GM19372 (cell line): ENCODE measurements around the gene PCBP4.

Experiments used
- ATAC-seq: cut with Tn5 transposase; IDR thresholded peaks from one replicate; pipeline ENCODE4 v1.9.1; 2021; ENCODE audit warnings: mild to moderate bottlenecking, low read depth, moderate library complexity; ENCODE audit not compliant: unreplicated experiment

The PCBP4 gene

DNA sequence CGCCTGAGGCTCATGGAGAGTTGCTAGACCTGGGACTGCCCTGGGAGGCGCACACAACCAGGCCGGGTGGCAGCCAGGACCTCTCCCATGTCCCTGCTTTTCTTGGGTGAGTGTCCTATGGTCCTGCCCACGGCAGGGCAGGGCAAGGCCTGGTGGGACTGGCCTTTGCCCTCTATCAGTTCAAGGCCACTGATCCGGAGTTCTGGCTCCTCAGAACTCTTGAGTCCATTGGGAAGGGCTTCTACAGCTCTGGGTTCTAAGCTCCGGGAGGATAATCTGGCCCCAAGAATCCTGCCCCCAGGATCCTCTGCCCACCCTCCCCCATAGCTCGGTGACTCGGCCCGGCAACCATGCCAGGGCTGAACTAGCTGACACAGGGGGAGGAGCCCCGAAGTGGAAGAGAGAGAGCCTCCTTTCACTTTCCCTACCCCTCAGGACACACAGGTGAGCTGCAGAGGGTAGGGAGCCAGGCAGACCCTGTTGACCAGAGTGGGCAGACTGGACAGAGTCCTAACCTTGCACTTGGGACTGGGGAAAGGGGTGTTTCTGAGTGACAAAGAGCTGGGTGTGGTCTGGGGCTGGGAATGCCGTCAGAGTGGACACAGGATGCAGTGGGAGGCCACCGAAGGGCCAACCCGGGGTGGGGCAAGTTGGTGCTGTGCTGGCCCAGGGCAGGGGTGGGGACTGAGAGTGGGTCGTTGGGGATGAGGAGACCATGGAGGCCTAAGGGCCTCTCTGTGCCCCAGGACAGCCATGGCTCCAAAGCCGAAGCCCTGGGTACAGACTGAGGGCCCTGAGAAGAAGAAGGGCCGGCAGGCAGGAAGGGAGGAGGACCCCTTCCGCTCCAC is 24.4 kb downstream of the PCBP4 start:
- peak; percentile 19 for ATAC-seq

DNA sequence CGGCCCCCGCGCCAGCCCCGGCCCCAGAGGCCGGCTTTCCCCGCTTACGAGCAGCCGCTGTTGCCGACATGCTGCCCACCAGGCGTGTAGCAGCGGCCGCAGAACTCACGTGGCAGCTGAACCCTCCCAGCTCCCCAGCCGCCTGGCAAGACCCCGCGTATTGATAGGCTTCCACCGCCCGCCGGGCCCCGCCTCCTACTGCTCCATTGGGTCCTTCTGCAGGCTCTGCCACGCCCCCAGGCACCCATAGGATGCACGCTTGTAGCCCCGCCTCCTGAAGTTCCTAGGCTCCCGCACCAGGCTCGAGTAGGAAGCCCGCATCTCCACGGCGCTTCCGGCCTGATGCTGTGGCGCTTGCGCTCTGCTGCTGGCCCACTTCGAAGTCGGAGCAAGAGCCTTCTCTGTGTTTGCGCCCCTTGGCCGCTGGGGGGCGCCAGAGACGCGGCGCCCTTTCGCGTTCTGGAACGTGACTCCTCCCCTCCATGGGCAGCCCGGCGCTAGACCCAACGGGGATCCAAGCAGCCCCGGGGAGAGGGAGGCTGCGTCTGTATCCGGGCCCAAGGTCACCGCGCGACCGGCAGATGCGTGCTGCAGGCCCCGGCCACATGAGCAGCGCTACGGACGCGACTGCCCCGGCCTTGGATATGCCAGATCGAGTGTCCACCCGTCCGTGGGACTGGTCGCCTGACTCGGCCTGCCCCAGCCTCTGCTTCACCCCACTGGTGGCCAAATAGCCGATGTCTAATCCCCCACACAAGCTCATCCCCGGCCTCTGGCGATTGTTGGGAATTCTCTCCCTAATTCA is 25.3 kb downstream of the PCBP4 start, which contains the start of the genes PARP3 and RRP9:
Gene PARP3, plus strand, starts transcription at position 566 of the 805 bp plus-strand sequence. CDS start 993 bp downstream, outside the sequence.
Gene RRP9, minus strand, starts transcription at position 107 of the 805 bp plus-strand sequence. Its CDS starts 37 bp downstream, at position 70.
- ATAC-seq: peak; percentile 90

DNA sequence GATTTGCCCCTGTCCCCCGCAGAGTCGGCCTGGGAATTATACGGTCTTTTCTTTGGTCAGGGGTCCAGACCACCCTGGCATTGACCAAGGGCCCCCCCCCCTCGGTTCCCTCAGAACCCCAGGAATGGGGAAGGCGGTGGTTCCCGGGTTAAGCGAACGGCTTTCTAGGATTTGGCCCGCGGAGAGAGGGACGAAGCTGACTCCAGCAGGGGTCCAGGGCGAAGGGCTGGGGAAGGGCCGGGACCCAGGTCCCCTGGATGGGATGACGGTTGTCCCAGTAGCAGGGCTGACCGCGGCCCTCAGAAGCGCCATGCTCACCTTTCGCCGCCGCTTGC is 25.8 kb downstream of the PCBP4 start:
- ATAC-seq: no peak

DNA sequence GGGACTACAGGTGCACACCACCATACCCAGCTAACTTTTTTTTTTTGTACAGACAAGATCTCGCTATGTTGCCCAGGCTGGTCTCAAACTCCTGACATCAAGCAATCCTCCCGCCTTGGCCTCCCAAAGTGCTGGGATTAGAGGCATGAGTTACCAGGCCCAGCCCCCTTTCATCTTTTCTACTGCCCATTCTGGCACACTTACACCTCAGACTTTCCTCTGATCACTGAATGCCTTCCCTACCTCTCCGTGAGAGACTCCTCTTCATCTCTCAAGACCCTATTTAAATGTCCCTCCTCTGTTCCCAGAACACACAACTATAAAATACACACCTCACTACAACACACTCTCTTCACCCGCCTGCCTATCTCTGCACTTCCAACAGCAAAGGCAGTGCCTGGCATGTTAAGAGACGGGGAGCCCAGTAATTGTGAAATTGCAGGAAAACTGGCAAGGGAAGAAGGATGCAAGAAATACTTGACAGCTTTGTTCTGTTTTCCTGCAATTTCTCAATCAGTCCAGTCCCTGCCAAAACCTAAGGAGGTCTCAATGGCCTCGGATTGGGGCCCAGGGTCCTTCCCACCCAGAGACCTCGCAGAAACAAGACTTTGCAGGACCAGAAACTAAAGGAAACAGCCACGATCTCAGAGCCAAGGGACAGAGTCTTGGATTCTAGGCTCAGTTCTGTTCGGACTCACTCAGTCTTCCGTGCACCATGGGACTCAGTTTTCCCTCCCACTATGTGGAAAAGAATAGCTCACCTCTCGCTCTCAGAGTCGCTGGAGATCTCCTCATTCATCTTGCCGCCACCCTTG is 26.4 kb downstream of the PCBP4 start:
- no peak for ATAC-seq

DNA sequence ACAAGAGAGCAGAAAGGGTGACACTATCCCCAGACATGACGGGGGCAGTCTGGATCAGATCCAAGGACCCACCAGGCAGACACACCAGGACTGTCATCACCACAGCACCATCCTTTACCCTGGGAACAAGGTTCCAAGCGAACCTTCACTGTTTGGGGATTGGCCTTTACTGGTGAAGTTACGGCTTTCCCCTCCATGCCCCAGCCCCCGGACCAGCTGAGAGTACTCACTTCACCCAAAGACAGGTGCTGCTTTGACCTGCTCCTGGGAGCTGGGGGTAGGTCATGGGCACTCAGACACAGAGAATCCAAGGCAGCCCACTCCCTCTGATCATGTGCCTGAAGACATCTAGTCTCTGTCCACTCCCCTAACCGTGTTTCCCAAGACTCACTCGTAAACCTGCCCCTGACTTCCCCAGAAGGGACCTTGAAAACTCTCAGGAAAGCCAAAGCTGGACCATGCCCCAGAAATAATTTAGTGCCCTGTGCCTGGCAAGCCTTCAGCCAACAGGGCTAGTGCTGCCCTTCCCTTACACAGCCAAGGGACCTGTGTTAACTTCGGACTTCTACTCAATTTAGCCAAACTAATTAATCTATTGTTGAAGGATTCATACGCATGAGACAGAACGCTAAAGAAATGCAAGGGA is 28.4 kb downstream of the PCBP4 start:
- no peak for ATAC-seq

DNA sequence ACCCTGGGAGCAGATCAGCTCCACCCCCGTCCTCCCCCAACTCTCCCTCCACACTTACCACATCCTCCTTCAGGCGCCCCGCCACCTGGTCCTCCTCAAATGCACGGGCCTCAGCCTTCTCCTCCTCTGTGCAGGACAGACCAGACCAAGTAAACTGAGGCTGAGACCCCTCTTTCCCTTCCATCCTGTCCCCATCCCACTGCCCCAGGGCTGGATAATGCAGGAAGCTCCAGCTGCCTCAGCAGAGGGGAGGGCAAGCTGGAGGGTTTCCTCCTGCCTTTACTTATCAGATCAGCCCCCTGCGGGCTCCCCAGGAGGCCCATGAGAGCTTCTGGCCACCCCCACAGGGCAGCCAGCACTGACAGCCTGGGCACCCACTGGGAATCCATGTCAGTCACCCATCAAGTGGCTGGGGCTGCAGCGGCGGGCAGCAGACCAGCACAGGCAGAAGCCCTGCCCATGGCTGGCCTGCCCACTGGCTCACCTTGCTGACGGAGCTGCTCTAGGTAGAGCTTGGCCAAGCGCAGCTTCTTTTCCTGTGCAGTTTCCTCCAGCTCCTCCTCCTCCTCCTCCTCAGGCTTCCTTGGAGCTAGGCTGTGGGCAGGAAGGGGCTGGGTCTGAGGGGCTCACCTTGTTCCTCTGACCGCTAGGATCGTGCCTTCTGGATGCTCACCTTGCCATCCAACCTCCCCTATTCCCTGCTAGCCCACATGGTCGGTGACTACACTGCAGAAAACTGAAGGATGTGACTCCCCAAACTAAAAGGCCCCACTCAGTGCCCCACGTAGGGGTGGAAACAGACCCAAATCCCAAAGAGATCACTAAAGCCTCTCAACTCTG is 29.4 kb downstream of the PCBP4 start:
- ATAC-seq: no peak

DNA sequence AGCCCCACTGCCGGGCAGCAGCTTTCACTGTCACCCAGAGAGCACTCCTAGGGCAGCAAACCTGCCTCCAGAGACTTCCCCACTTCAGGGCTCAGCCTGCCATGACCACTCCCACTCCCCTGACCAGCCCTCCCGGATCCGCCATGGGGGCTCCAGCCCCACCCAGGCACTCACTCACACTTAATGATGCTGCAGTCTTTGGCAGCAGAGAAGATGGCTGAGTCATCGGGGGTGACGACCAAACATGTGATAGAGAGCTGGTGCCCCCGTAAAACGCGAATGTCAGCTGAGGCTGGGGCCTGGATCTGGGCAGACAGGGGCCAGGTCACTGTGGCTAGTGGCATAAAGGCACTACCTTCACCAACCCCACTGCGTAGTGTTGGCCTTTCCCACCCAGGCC is 30.2 kb downstream of the PCBP4 start:
- no peak for ATAC-seq

DNA sequence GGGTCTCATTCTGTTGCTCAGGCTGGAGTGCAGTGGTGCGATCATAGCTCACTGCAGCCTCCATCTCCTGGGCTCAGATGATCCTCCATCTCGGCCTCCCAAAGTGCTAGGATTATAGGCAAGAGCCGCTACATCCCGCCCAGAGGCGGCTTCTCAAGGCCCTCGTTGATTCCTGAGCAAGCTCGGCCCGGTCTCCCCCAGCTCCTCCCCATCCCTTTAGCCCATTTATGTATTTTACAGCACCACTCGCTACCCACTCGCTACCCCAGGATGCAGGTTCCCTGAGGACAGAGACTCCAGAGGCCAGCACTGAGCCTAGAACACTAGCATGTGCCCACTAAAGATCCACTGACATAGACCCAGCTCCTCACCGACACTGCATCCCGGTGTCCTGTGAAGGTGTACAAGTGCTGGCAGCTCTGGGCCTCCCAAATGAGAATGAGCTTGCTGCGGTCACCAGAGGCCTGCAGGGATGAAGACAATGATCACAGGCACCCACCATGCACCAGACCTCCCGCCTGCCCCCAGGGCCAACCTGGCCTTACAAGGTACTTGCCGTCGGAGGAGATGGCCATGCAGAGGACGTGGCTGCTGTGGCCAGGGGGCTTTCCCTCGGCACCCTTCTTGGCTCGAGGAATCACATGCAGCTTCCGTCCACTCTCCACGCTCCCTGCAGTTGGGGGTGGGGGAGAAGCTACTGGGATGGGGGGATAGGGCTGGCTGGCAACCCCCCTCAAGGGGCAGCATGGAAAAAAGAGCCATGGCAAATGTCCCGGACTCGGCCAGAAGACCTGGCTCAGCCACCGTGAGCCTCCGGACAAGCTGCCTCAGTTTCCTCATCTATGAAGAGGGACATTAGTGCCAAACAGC is 31.1 kb downstream of the PCBP4 start:
- ATAC-seq: no peak

DNA sequence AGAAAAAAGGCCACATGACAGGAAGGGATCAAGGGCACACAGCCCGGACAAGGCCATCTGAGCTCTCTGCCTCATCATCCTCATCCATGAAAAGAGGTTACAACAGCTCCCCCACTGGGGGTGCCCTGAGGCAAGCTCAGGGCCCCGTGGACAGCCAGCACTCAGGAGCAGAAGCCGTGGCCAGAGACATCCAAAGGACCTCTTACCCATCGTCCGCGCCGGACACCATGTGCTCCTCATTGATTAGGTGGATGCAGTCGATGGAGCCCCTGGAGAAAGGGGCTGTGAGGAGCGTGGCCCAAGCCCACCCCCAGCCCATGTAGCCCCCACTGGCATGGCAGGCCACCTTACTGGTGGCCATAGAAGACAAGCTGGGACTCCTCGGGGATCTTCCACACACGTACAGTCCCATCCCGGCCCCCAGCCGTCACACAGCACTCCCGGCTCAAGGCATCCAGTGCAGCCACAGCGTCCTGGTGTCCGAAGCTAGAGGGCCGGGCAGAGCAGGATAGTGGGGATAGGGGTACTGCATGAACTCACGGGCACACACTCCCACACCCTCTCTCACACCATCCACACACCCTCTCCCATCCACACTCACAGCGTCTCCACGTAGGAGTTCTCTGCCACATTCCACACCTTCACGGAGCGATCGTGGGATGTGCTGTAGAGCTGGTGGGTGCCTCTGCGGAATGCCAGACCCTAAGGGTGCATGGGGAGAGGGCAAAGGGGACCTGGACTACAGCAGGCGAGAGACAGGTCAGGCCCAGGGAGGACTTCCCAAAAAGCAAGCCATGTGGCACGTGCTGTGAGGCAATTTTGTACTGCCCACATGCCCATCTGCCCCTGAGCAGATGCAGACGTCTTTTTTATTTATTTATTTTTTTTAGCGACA is 32.0 kb downstream of the PCBP4 start:
- ATAC-seq: no peak

DNA sequence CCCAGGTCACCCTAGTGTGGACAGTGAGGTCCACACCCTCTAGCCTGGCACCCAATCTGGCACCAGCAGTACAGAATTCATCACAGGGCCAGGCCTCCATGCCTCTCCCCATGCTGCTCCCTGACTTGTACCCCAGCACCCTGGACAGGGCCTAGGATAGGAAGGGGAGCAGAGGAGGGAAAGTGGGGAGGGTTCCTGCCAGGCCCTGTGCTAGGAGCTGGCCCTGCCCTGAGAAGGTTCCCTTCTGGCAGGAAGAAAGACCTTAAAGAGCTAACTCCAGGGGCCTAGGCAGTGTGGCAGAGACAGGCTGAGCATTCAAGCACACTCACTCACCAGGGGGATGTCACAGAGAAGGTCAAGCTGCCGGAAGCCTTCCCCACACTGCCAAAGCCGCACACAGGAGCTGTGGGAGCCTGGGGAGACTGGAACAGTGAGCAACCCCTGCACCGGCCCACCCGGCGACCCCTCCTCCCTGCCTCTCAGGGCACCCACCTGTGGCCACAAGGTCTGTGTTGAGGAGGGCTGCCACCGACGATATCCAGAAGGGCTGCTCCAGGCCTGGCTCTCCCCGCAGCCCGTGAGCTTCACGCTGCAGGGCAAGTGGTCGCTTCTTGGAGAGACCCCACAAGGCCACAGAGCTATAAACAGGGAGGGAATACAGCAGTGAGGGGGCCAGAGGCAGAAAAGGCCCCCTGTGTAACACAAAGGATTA is 33.0 kb downstream of the PCBP4 start:
- ATAC-seq: no peak

DNA sequence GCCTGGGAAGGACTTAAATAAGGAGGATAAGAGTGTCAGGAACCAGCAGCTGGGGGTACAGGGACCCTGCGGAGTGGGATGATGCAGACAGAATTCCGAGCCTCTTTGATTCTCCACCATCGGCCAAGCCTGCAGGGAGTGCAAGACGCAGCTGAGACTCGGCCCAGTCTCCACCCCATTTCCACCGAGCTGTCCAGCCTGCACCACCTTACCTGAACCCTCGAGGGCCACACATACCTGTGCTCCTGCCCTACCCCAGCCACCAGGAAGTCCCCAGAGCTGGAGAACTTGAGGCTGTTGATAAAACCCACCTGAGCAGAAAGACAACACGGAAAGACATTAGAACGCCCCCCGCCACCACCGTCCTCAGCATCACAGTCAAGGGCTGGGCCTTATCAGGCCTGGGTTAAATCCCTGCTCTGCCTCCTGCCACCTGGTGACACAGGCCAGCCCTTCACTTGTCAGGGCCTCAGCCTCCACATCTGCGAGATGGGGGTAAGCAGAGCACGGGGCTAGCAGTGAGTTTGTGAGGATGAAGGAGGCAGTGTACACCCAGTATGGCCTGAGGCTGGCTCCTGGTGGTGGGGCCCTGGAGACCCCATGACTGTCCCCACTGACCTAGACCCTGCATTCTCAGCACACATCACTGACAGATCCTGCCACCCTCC is 33.6 kb downstream of the PCBP4 start:
- ATAC-seq: no peak

DNA sequence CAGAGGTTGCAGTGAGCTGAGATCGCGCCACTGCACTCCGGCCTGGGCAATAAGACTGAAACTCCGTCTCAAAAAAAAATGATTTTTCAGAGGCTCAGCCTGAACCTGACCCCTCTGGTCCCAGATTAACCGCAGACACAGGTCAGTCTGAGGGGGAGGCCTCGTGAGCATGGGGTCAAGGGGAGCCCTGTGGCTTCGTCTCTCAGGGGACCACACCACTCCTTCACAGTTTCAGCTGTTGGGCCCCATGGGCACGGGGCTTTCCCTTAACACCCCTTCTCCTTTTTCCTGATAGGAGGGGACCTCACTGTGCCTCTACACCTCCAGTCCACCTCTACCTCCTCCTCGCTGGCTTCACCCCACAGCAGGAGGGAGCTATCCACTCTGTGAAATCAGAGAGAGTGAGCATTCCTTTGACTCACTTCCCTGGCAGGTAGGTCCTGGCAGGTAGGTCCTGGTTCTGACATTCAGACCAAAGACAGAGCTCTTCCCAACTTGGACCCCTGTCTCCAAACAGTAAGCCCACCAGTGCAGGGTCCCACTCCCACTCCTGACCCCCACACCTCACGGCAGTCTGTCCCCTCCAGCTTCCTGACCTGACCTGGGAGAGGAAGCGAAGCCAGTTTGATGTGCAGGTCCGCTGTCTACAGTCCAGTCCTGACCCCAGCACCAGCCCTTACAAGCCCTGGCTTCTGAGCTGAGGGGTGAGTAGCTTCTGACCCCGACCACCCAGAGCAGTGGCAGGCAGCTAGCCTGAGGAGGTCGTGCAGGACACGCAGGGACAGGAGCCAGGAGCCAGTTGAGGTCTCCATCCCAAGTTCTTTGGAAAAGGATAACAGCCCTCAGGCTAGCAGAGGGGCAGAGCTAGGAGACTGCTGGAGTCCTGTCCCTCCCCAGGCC is 34.5 kb downstream of the PCBP4 start:
- ATAC-seq: no peak

DNA sequence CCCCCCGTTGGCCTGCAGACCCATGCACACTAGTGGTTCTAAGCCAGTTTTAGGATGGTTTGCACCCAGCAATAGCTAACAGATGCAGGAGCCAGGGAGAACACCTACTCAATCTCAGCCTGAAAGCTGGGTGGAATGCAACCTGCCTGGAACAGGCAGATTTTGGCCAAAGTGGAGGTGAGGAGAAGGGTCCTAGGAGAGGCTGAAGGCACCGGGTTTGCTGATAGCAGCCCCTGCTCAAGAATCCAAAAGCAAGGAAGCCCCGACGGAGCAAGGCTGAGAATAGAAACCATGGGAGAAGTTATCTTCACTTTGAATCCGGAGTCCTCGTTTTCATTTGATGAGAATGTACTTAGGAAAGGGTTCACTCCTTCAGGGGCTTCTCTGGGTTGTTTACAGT is 35.5 kb downstream of the PCBP4 start:
- no peak for ATAC-seq

DNA sequence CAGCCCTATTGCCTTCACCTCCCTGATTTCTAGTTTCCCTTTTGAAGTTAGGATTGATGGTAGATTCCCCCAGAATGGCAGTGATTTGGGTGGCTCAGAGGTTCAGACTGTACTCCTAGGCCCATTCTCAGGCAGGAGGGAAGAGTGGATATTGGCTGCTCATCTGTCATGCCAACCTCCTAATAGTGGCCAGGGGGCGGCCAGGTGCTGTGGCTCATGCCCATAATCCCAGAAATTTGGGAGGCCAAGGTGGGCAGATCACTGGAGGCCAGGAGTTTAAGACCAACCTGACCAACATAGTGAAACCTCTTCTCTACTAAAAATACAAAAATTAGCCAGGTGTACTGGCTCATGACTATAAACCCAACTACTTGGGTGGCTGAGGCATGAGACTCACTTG is 36.8 kb downstream of the PCBP4 start:
- ATAC-seq: no peak

DNA sequence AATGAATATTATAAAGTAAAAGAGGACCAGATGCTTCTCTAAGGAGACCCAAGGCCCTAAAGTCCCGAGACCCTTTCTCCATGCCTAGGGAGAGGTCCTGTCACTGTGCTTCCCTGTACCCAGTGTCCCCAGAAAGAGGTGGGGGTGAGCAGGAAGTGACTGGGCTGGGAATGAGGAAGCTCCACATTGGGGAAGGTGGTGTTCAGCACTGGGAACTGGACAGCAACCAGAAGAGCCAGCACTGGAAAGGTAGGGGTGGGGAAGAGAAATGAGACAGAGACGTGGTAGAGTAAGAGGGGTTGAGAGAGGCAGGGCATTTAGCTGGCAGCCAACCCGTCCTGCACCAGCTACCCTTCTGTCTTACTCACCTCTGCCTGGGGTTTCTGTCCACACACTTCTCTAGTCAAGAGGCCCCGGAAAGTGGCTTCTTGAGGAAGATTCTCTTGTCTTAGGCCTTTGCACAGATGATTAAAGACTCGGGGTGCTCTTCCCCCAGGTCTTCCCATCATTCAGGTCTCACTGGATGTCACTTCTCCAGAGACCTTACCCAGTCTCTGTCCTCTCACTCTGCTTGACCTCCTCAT is 37.7 kb downstream of the PCBP4 start:
- ATAC-seq: no peak
